NB4 (cell line): Measurements from ENCODE around the gene CFD.
"Not testable (repeated sequence)": the region's sequence is repeated elsewhere in the genome, so short reads cannot be mapped to it uniquely, and the experiment has no call there.

Experiments
- DNase-seq: peaks from one replicate; pipeline ENCODE4 v3.0.0; 2010; ENCODE audit warnings: low read depth
- H3K4me3 ChIP-seq: one replicate; pipeline ENCODE4 v1.5.1; 2011; ENCODE audit warnings: mild to moderate bottlenecking, low read depth, low read length, moderate library complexity
- CTCF ChIP-seq: IDR thresholded peaks from one replicate; pipeline ENCODE4 v1.5.1; 2012; ENCODE audit warnings: low read depth, low read length
- MAX ChIP-seq: IDR thresholded peaks from 2 replicates; pipeline ENCODE4 v1.6.1; 2011; ENCODE audit warnings: low read depth, low read length
- MYC ChIP-seq: IDR thresholded peaks from 2 replicates; pipeline ENCODE4 v1.6.1; 2011; ENCODE audit warnings: low read depth, low read length
- POLR2A ChIP-seq: IDR thresholded peaks from 2 replicates; pipeline ENCODE4 v1.6.1; 2011; ENCODE audit warnings: mild to moderate bottlenecking; ENCODE audit not compliant: insufficient read length; ENCODE audit errors: extremely low read depth

CFD gene

GRCh38 chr19:887072-887471, 27.6 kb downstream of the CFD start:
- TF ChIP-seq CTCF (no peak), MYC (no peak), POLR2A (no peak), MAX (no peak)
- H3K4me3 ChIP-seq = no peak overlapping the region
- DNase-seq = no peak

- DNase-seq = no peak
- no peak overlapping the region for H3K4me3 ChIP-seq
- TF ChIP-seq MAX = no peak
- TF ChIP-seq CTCF = no peak
- TF ChIP-seq POLR2A = no peak
- TF ChIP-seq MYC = no peak
Observed at GRCh38 chr19:887599-887998, 28.1 kb downstream of the CFD start.

- DNase-seq = no peak
- TF ChIP-seq MYC = no peak
- no peak overlapping the region for H3K4me3 ChIP-seq
Observed at GRCh38 chr19:888581-889385, 29.3 kb downstream of the CFD start.

GRCh38 chr19:889662-890295, 30.3 kb downstream of the CFD start:
- H3K4me3 ChIP-seq = no peak overlapping the region
- no peak for TF ChIP-seq CTCF
- TF ChIP-seq POLR2A = no peak
- TF ChIP-seq MAX = no peak
- no peak for TF ChIP-seq MYC
- no peak for DNase-seq

- DNase-seq = no peak
- no peak for TF ChIP-seq MYC
- TF ChIP-seq POLR2A = no peak
- TF ChIP-seq CTCF = no peak
- H3K4me3 ChIP-seq = no peak overlapping the region
Observed at GRCh38 chr19:890831-891230, 31.4 kb downstream of the CFD start.

GRCh38 chr19:891421-892200, 32.1 kb downstream of the CFD start:
- not testable (repeated sequence) for DNase-seq
- peak overlapping the region; percentile 62 for H3K4me3 ChIP-seq
